Stimulated activated CD4-positive, alpha-beta T cell treated with anti-CD3 and anti-CD28 coated beads, Interleukin-4, amount 100 ng/mL, for 1 hour (primary cell): ENCODE data around the gene PRKCQ.

Source experiments
- DNase-seq: peaks from one replicate; pipeline ENCODE4 v3.0.0-alpha.2; 2020

Gene PRKCQ

GRCh38 chr10:6579904-6580278 lies at the start of gene PRKCQ:
Gene PRKCQ (minus strand): TSS chr10:6580276. CDS start chr10:6515135, 65,141 bp downstream.
- no peak for DNase-seq

GRCh38 chr10:6625428-6625827 lies 45.4 kb upstream of the PRKCQ start:
- no peak for DNase-seq

- no peak for DNase-seq
Observed at GRCh38 chr10:6624392-6624791, 44.3 kb upstream of the PRKCQ start.

- DNase-seq, result no peak
Observed at GRCh38 chr10:6622921-6623320, 42.8 kb upstream of the PRKCQ start.

- no peak for DNase-seq
Observed at GRCh38 chr10:6621536-6621935, 41.5 kb upstream of the PRKCQ start.

GRCh38 chr10:6619660-6620059 lies 39.6 kb upstream of the PRKCQ start:
- DNase-seq, result no peak

GRCh38 chr10:6618340-6618739 lies 38.3 kb upstream of the PRKCQ start:
- no peak for DNase-seq

- DNase-seq, result no peak
Observed at GRCh38 chr10:6617309-6618076, 37.4 kb upstream of the PRKCQ start.

GRCh38 chr10:6615971-6616370 lies 35.9 kb upstream of the PRKCQ start:
- no peak for DNase-seq

GRCh38 chr10:6612371-6612770 lies 32.3 kb upstream of the PRKCQ start:
- DNase-seq, result no peak

GRCh38 chr10:6610647-6611046 lies 30.6 kb upstream of the PRKCQ start:
- DNase-seq, result no peak

GRCh38 chr10:6609625-6610024 lies 29.5 kb upstream of the PRKCQ start:
- no peak for DNase-seq

GRCh38 chr10:6607778-6608177 lies 27.7 kb upstream of the PRKCQ start:
- DNase-seq, result no peak

GRCh38 chr10:6607182-6607581 lies 27.1 kb upstream of the PRKCQ start:
- no peak for DNase-seq

GRCh38 chr10:6603142-6604125 lies 23.4 kb upstream of the PRKCQ start:
- no peak for DNase-seq

- DNase-seq, result no peak
Observed at GRCh38 chr10:6602700-6603084, 22.6 kb upstream of the PRKCQ start.

GRCh38 chr10:6602026-6602699 lies 22.1 kb upstream of the PRKCQ start:
- no peak for DNase-seq

- no peak for DNase-seq
Observed at GRCh38 chr10:6601246-6601805, 21.2 kb upstream of the PRKCQ start.

- no peak for DNase-seq
Observed at GRCh38 chr10:6600224-6600987, 20.3 kb upstream of the PRKCQ start.

- DNase-seq, result no peak
Observed at GRCh38 chr10:6598679-6599078, 18.6 kb upstream of the PRKCQ start.

GRCh38 chr10:6597478-6597877 lies 17.4 kb upstream of the PRKCQ start:
- DNase-seq, result no peak

GRCh38 chr10:6595499-6595898 lies 15.4 kb upstream of the PRKCQ start:
- DNase-seq, result no peak
